Neuronal stem cell (in vitro differentiated cells): ENCODE measurements around the gene OR4D2.
"Not testable (repeated sequence)": the region's sequence is repeated elsewhere in the genome, so short reads cannot be mapped to it uniquely, and the experiment has no call there.

Experiments used
- DNase-seq: peaks from one replicate; pipeline ENCODE4 v3.0.0-alpha.2; 2013; ENCODE audit warnings: low spot score
- H2AFZ ChIP-seq: one replicate; pipeline ENCODE4 v1.6.1; 2013; ENCODE audit warnings: mild to moderate bottlenecking, low read length, inconsistent platforms
- H2AK5ac ChIP-seq: 2 replicates; pipeline ENCODE4 v1.6.1; 2013; ENCODE audit warnings: low read depth, mild to moderate bottlenecking, inconsistent platforms, low read length, moderate library complexity, mixed read lengths
- H2BK120ac ChIP-seq: 2 replicates; pipeline ENCODE4 v1.6.1; 2013; ENCODE audit warnings: low read depth, mild to moderate bottlenecking, inconsistent platforms, low read length, moderate library complexity, mixed read lengths
- H2BK12ac ChIP-seq: one replicate; pipeline ENCODE4 v1.6.1; 2013; ENCODE audit warnings: low read length, inconsistent platforms
- H2BK15ac ChIP-seq: 2 replicates; pipeline ENCODE4 v1.6.1; 2013; ENCODE audit warnings: mild to moderate bottlenecking, low read length, inconsistent platforms, mixed read lengths
- H2BK5ac ChIP-seq: one replicate; pipeline ENCODE4 v1.6.1; 2013; ENCODE audit warnings: inconsistent platforms, mild to moderate bottlenecking, low read length, moderate library complexity
- H3K14ac ChIP-seq: one replicate; pipeline ENCODE4 v1.6.1; 2013; ENCODE audit warnings: low read length, inconsistent platforms
- H3K18ac ChIP-seq: 2 replicates; pipeline ENCODE4 v1.6.1; 2013; ENCODE audit warnings: low read length, inconsistent platforms
- H3K23ac ChIP-seq: 2 replicates; pipeline ENCODE4 v1.6.1; 2013; ENCODE audit warnings: low read depth, mild to moderate bottlenecking, mixed read lengths, low read length, inconsistent platforms; ENCODE audit not compliant: poor library complexity
- H3K27ac ChIP-seq: replicated peaks from 3 replicates; pipeline ENCODE4 v1.5.1; 2013; ENCODE audit warnings: low read length, inconsistent platforms
- H3K27me3 ChIP-seq, 3 experiments: 2 replicates each; pipeline ENCODE4 v1.6.1; 2013; ENCODE audit warnings: low read length in 3 of 3, mild to moderate bottlenecking in 2 of 3, inconsistent platforms in 1 of 3, low read depth in 1 of 3, mixed read lengths in 1 of 3, moderate library complexity in 1 of 3; ENCODE audit not compliant: control insufficient read depth in 3 of 3, insufficient read depth in 3 of 3
- H3K36me3 ChIP-seq, 2 donors: replicated peaks in 1 of 2; 2 replicates each; pipeline ENCODE4 v1.6.1; 2013; ENCODE audit warnings: low read length in 2 of 2; ENCODE audit not compliant: control insufficient read depth in 2 of 2, insufficient read depth in 2 of 2
- H3K4ac ChIP-seq: 2 replicates; pipeline ENCODE4 v1.6.1; 2013; ENCODE audit warnings: inconsistent platforms, mild to moderate bottlenecking, low read length, moderate library complexity
- H3K4me1 ChIP-seq, 2 donors: 1 replicate in 1 of 2; 2 replicates in 1 of 2; pipeline ENCODE4 v1.6.1; 2013; ENCODE audit warnings: low read length in 2 of 2, low read depth in 1 of 2; ENCODE audit not compliant: control insufficient read depth in 2 of 2, insufficient read depth in 1 of 2
- H3K4me2 ChIP-seq: one replicate; pipeline ENCODE4 v1.6.1; 2013; ENCODE audit warnings: mild to moderate bottlenecking, low read length, inconsistent platforms; ENCODE audit not compliant: insufficient read depth, poor library complexity, severe bottlenecking
- H3K4me3 ChIP-seq, 2 donors: 2 replicates each; pipeline ENCODE4 v1.5.1; 2013; ENCODE audit warnings: low read length in 2 of 2, mild to moderate bottlenecking in 2 of 2, inconsistent platforms in 1 of 2, moderate library complexity in 1 of 2
- H3K79me1 ChIP-seq: one replicate; pipeline ENCODE4 v1.6.1; 2013; ENCODE audit warnings: low read depth, mild to moderate bottlenecking, inconsistent platforms, low read length, moderate library complexity
- H3K9ac ChIP-seq: one replicate; pipeline ENCODE4 v1.6.1; 2013; ENCODE audit warnings: mild to moderate bottlenecking, low read depth, low read length, inconsistent platforms; ENCODE audit not compliant: poor library complexity
- H3K9me3 ChIP-seq, 2 donors: replicated peaks in 1 of 2; 2 replicates each; pipeline versions ENCODE3 to v1.6.1; 2013; ENCODE audit warnings: low read length in 2 of 2, mild to moderate bottlenecking in 2 of 2, inconsistent platforms in 1 of 2, low read depth in 1 of 2, mixed read lengths in 1 of 2, moderate library complexity in 1 of 2; ENCODE audit not compliant: control insufficient read depth in 2 of 2, insufficient read depth in 1 of 2
- H4K8ac ChIP-seq: one replicate; pipeline ENCODE4 v1.6.1; 2013; ENCODE audit warnings: low read depth, mild to moderate bottlenecking, inconsistent platforms, low read length, moderate library complexity
- H4K91ac ChIP-seq: one replicate; pipeline ENCODE4 v1.6.1; 2013; ENCODE audit warnings: low read length, low read depth, mild to moderate bottlenecking, inconsistent platforms; ENCODE audit not compliant: poor library complexity
- WGBS, 2 donors: extraction: QIAGEN DNeasy Blood & Tissue Kit; methylation state at CpG; one replicate each; pipeline ENCODE4 v1.1.7; 2013; ENCODE audit warnings: missing lambda C conversion rate in 2 of 2, mixed read lengths in 1 of 2; ENCODE audit not compliant: insufficient read length in 2 of 2, insufficient replicate concordance in 1 of 2; ENCODE audit errors: extremely low coverage in 2 of 2; 5-methylcytosine and 5-hydroxymethylcytosine counted together

The OR4D2 gene

DNA sequence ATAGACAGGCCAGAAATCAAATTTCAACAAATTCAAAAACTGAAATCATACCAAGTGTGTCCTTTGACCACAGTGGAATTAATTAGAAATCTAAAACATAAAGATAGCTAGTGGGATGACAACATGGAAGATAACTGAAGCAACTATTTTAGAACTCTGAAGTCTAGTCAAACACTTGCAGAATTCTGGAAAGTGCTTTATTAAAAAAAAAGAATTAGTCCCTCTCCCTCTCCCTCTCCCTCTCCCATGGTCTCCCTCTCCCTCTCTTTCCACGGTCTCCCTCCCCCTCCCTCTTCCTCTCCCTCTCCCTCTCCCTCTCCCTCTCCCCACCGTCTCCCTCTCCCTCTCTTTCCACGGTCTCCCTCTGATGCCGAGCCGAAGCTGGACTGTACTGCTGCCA is 25.3 kb upstream of the OR4D2 start:
- no peak overlapping the region for H2BK5ac ChIP-seq
- no peak for DNase-seq
- no peak overlapping the region for H3K9ac ChIP-seq
- H3K27ac ChIP-seq, result no peak overlapping the region
- WGBS, 2 donors, result no CpG with 5 or more reads among the region's 5 CpGs
- no peak overlapping the region for H4K91ac ChIP-seq
- no peak overlapping the region for H4K8ac ChIP-seq
- H3K36me3 ChIP-seq, result no peaks in the 10 kb centered on the region
- H2BK12ac ChIP-seq, result no peak overlapping the region
- H3K9me3 ChIP-seq, result peaks cover 2 to 12% of the 10 kb centered on the region in 2 donors
- no peak overlapping the region for H2AK5ac ChIP-seq
- no peaks in the 10 kb centered on the region for H3K4me1 ChIP-seq
- no peak overlapping the region for H2BK120ac ChIP-seq
- no peak overlapping the region for H3K4ac ChIP-seq
- no peak overlapping the region for H3K4me2 ChIP-seq
- H3K14ac ChIP-seq, result no peak overlapping the region
- no peak overlapping the region for H2AFZ ChIP-seq
- no peak overlapping the region for H3K18ac ChIP-seq
- no peaks in the 10 kb centered on the region for H3K79me1 ChIP-seq
- no peak overlapping the region for H2BK15ac ChIP-seq
- H3K27me3 ChIP-seq, result peaks cover 0 to 24% (median 0%) of the 10 kb centered on the region in 3 experiments
- no peak overlapping the region for H3K4me3 ChIP-seq
- no peak overlapping the region for H3K23ac ChIP-seq

- not testable (repeated sequence) for H2AK5ac ChIP-seq, H3K9ac ChIP-seq, H2BK15ac ChIP-seq, H3K4me1 ChIP-seq, H3K4ac ChIP-seq, H4K8ac ChIP-seq, H4K91ac ChIP-seq, DNase-seq, H3K18ac ChIP-seq, H3K27ac ChIP-seq, H3K36me3 ChIP-seq, H3K4me2 ChIP-seq, H3K14ac ChIP-seq, H3K79me1 ChIP-seq, H2BK12ac ChIP-seq, H3K4me3 ChIP-seq, H3K23ac ChIP-seq, H2AFZ ChIP-seq, H2BK120ac ChIP-seq, H2BK5ac ChIP-seq
- H3K9me3 ChIP-seq, result peaks cover 2 to 12% of the 10 kb centered on the region in 2 donors
- 100% methylated on average over 1 of the region's 4 CpGs; no CpG with 5 or more reads in 1 of the 2 donors for WGBS, 2 donors
- peaks cover 0 to 11% (median 0%) of the 10 kb centered on the region in 3 experiments for H3K27me3 ChIP-seq
These were observed 23.4 kb upstream of the OR4D2 start for GRCh38 chr17:58143335-58143734.

- no CpG with 5 or more reads among the region's 1 CpG for WGBS, 2 donors
- no peak overlapping the region for H2BK5ac ChIP-seq
- H2BK120ac ChIP-seq, result no peak overlapping the region
- H3K79me1 ChIP-seq, result no peaks in the 10 kb centered on the region
- DNase-seq, result no peak
- H3K4ac ChIP-seq, result no peak overlapping the region
- no peak overlapping the region for H4K8ac ChIP-seq
- no peak overlapping the region for H3K4me3 ChIP-seq
- no peaks in the 10 kb centered on the region for H3K36me3 ChIP-seq
- no peak overlapping the region for H3K9ac ChIP-seq
- H2AFZ ChIP-seq, result no peak overlapping the region
- no peak overlapping the region for H3K27ac ChIP-seq
- no peak overlapping the region for H3K14ac ChIP-seq
- H3K18ac ChIP-seq, result no peak overlapping the region
- H2BK15ac ChIP-seq, result no peak overlapping the region
- H4K91ac ChIP-seq, result no peak overlapping the region
- H3K27me3 ChIP-seq, result peaks cover 0 to 22% (median 0%) of the 10 kb centered on the region in 3 experiments
- H2AK5ac ChIP-seq, result no peak overlapping the region
- no peak overlapping the region for H3K23ac ChIP-seq
- H2BK12ac ChIP-seq, result no peak overlapping the region
- no peaks in the 10 kb centered on the region for H3K4me1 ChIP-seq
- H3K9me3 ChIP-seq, result peaks cover 2 to 12% of the 10 kb centered on the region in 2 donors
- no peak overlapping the region for H3K4me2 ChIP-seq
These were observed 22.0 kb upstream of the OR4D2 start for GRCh38 chr17:58144801-58145200.

DNA sequence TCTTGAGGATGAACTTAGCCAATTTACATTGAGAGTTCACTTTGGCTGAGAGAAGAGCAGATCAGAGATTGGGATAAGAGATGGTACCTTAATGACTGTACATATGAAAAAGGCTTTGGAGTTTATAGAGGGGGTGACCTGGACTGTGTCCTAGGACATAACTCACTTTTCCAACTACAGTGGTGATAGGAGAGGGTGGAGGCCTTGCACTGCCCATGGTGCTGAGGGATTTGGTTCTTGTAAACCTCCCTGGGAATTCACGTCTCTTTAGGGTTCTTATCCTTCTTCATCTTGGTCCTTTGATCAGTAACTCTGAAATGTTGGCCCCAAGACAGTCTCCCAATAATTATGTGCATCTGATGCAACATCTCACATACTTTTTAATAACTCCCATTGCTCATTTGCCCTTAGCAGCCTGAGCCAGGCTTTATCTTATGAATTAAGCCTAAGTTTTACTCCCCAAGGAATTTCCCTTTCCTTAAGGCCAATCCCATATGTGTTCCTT is 18.8 kb upstream of the OR4D2 start, which contains the start of gene OR4D1:
Gene OR4D1, plus strand, starts transcription at position 455 of the 505 bp plus-strand sequence. CDS start 6,770 bp downstream, outside the sequence.
- Histone ChIP-seq H2BK5ac (no peak within 1 kb of the TSS), H3K79me1 (no peaks in the 10 kb centered on the region), H2AFZ (no peak within 1 kb of the TSS), H3K36me3 (no peaks in the 10 kb centered on the region), H3K9ac (no peak within 1 kb of the TSS), H3K27ac (no peak within 1 kb of the TSS), H3K4me2 (no peak within 1 kb of the TSS), H3K9me3 (peaks cover 2 to 12% of the 10 kb centered on the region in 2 donors), H2BK15ac (no peak within 1 kb of the TSS), H2AK5ac (no peak within 1 kb of the TSS), H3K4ac (no peak within 1 kb of the TSS), H3K18ac (no peak within 1 kb of the TSS), H3K23ac (no peak within 1 kb of the TSS), H4K8ac (no peak within 1 kb of the TSS), H3K4me1 (no peaks in the 10 kb centered on the region), H4K91ac (no peak within 1 kb of the TSS), H3K27me3 (peaks cover 0 to 50% (median 5%) of the 10 kb centered on the region in 3 experiments), H3K14ac (no peak within 1 kb of the TSS), H2BK120ac (no peak within 1 kb of the TSS), H3K4me3 (peak within 1 kb of the TSS in 1 of 2 donors; percentile 1), H2BK12ac (no peak within 1 kb of the TSS)
- no peak for DNase-seq
- no CpG with 5 or more reads among the region's 1 CpG for WGBS, 2 donors
